Neural progenitor cell (in vitro differentiated cells): Measurements from ENCODE around the gene TAB2. TPM values are rescaled to one million over a fixed set of nuclear protein-coding genes. Genes with fewer than 3 reads are reported as not detected.

Source experiments
- DNase-seq: peaks from one replicate; pipeline ENCODE4 v3.0.0-alpha.2; 2016; ENCODE audit warnings: low spot score
- H2AFZ ChIP-seq: fragments of 200-600 bp; sonication (generic); replicated peaks from 2 replicates; pipeline ENCODE4 v1.6.1; 2016; ENCODE audit warnings: antibody characterized with exemption
- H3F3A ChIP-seq: fragments of 200-600 bp; sonication (generic); 2 replicates; pipeline ENCODE4 v1.6.1; 2016; ENCODE audit warnings: antibody characterized with exemption, low read depth
- H3K27ac ChIP-seq: fragments of 200-600 bp; sonication (generic); 2 replicates; pipeline ENCODE4 v1.5.1; 2016; ENCODE audit warnings: mild to moderate bottlenecking
- H3K27me3 ChIP-seq: fragments of 200-600 bp; sonication (generic); 2 replicates; pipeline ENCODE4 v1.6.1; 2016; ENCODE audit warnings: mild to moderate bottlenecking, moderate library complexity
- H3K36me3 ChIP-seq: fragments of 200-600 bp; sonication (generic); 2 replicates; pipeline ENCODE4 v1.5.1; 2016
- H3K4me1 ChIP-seq: fragments of 200-600 bp; sonication (generic); 2 replicates; pipeline ENCODE4 v1.6.1; 2016; ENCODE audit warnings: mixed run types
- H3K4me2 ChIP-seq: fragments of 200-600 bp; sonication (generic); 2 replicates; pipeline ENCODE4 v1.6.1; 2016
- H3K4me3 ChIP-seq: fragments of 200-600 bp; sonication (generic); 2 replicates; pipeline ENCODE4 v1.5.1; 2016
- H3K79me2 ChIP-seq: fragments of 200-600 bp; sonication (generic); 2 replicates; pipeline ENCODE4 v1.6.1; 2016; ENCODE audit warnings: low read depth
- H3K9ac ChIP-seq: fragments of 200-600 bp; sonication (generic); 2 replicates; pipeline ENCODE4 v1.6.1; 2016
- H3K9me3 ChIP-seq: fragments of 200-600 bp; sonication (generic); 2 replicates; pipeline ENCODE4 v1.5.1; 2016; ENCODE audit warnings: low read depth
- H4K20me1 ChIP-seq: fragments of 200-600 bp; sonication (generic); 2 replicates; pipeline ENCODE4 v1.6.1; 2016; ENCODE audit warnings: low read depth
- H3K27ac Mint-ChIP-seq: 3 replicates; pipeline ENCODE4 v1.8.0; 2021; ENCODE audit warnings: mixed read lengths
- H3K27me3 Mint-ChIP-seq: 2 replicates; pipeline ENCODE4 v1.8.0; 2022; ENCODE audit warnings: low read depth, mild to moderate bottlenecking, inconsistent platforms, moderate library complexity, mixed read lengths; ENCODE audit not compliant: insufficient read depth
- H3K36me3 Mint-ChIP-seq: 3 replicates; pipeline ENCODE4 v1.8.0; 2021; ENCODE audit warnings: mixed read lengths
- H3K4me1 Mint-ChIP-seq: 3 replicates; pipeline ENCODE4 v1.8.0; 2021; ENCODE audit warnings: mixed read lengths
- H3K4me3 Mint-ChIP-seq: 3 replicates; pipeline ENCODE4 v1.8.0; 2021; ENCODE audit warnings: mild to moderate bottlenecking, moderate library complexity, mixed read lengths
- H3K9me3 Mint-ChIP-seq: 3 replicates; pipeline ENCODE4 v1.8.0; 2020; ENCODE audit warnings: mixed read lengths
- CTCF ChIP-seq: fragments of 200-600 bp; sonication (generic); IDR thresholded peaks from 2 replicates; pipeline ENCODE4 v1.5.1; 2017; ENCODE audit warnings: antibody characterized with exemption, mild to moderate bottlenecking
- EZH2 ChIP-seq: fragments of 200-600 bp; sonication (generic); IDR thresholded peaks from 2 replicates; pipeline ENCODE4 v1.6.1; 2017; ENCODE audit warnings: antibody characterized with exemption, mild to moderate bottlenecking, moderate library complexity
- EZH2phosphoT487 ChIP-seq: fragments of 200-600 bp; sonication (generic); IDR thresholded peaks from 2 replicates; pipeline ENCODE4 v1.6.1; 2017; ENCODE audit warnings: antibody characterized with exemption
- total RNA-seq: library from RNA; depleted of rRNA; stranded (reverse); fragments of >200 nt; gene quantifications from 2 replicates; pipeline ENCODE4 v1.2.3, GENCODE V29; 2015; ENCODE audit warnings: low replicate concordance

Gene TAB2
- total RNA-seq, 1 donor from 2014 or later: 70.9 TPM

GRCh38 chr6:149327638-149328037 is 10.1 kb downstream of the TAB2 start:
- Histone ChIP-seq H3K79me2 (peaks cover 100% of the 10 kb centered on the region), H3K9ac (no peak overlapping the region), H2AFZ (no peak overlapping the region), H3K4me3 (no peak overlapping the region), H3K36me3 (no peaks in the 10 kb centered on the region), H4K20me1 (peaks cover 100% of the 10 kb centered on the region), H3F3A (no peaks in the 10 kb centered on the region), H3K4me1 (peaks cover 43% of the 10 kb centered on the region), H3K27ac (no peak overlapping the region), H3K9me3 (no peaks in the 10 kb centered on the region), H3K27me3 (no peaks in the 10 kb centered on the region), H3K4me2 (no peak overlapping the region)
- no peak overlapping the region for H3K27ac Mint-ChIP-seq
- peaks cover 31% of the 10 kb centered on the region for H3K36me3 Mint-ChIP-seq
- H3K4me1 Mint-ChIP-seq: peaks cover 33% of the 10 kb centered on the region
- no peak overlapping the region for H3K4me3 Mint-ChIP-seq
- no peak for TF ChIP-seq EZH2phosphoT487
- no peak for TF ChIP-seq EZH2
- TF ChIP-seq CTCF: no peak
- H3K27me3 Mint-ChIP-seq: no peaks in the 10 kb centered on the region
- H3K9me3 Mint-ChIP-seq: peaks cover 13% of the 10 kb centered on the region
- no peak for DNase-seq

GRCh38 chr6:149328083-149328482 is 10.6 kb downstream of the TAB2 start:
- Mint-ChIP-seq H3K9me3 (peaks cover 13% of the 10 kb centered on the region), H3K4me1 (peaks cover 33% of the 10 kb centered on the region), H3K27me3 (no peaks in the 10 kb centered on the region), H3K4me3 (no peak overlapping the region), H3K36me3 (peaks cover 31% of the 10 kb centered on the region), H3K27ac (no peak overlapping the region)
- no peak for DNase-seq
- Histone ChIP-seq H3F3A (no peaks in the 10 kb centered on the region), H3K27me3 (no peaks in the 10 kb centered on the region), H4K20me1 (peaks cover 100% of the 10 kb centered on the region), H3K4me3 (no peak overlapping the region), H3K79me2 (peaks cover 100% of the 10 kb centered on the region), H3K9ac (no peak overlapping the region), H3K9me3 (no peaks in the 10 kb centered on the region), H3K4me1 (peaks cover 43% of the 10 kb centered on the region), H3K27ac (no peak overlapping the region), H3K4me2 (no peak overlapping the region), H2AFZ (no peak overlapping the region), H3K36me3 (no peaks in the 10 kb centered on the region)
- TF ChIP-seq EZH2: no peak
- TF ChIP-seq CTCF: no peak
- TF ChIP-seq EZH2phosphoT487: no peak

GRCh38 chr6:149329529-149329928 is 12.0 kb downstream of the TAB2 start:
- Histone ChIP-seq H3K36me3 (no peaks in the 10 kb centered on the region), H3K4me3 (no peak overlapping the region), H3F3A (no peaks in the 10 kb centered on the region), H3K27me3 (no peaks in the 10 kb centered on the region), H2AFZ (no peak overlapping the region), H3K4me1 (peaks cover 33% of the 10 kb centered on the region), H3K4me2 (no peak overlapping the region), H4K20me1 (peaks cover 100% of the 10 kb centered on the region), H3K79me2 (peaks cover 100% of the 10 kb centered on the region), H3K9ac (no peak overlapping the region), H3K9me3 (no peaks in the 10 kb centered on the region), H3K27ac (no peak overlapping the region)
- TF ChIP-seq EZH2 (no peak), CTCF (no peak)
- peaks cover 30% of the 10 kb centered on the region for H3K36me3 Mint-ChIP-seq
- H3K27ac Mint-ChIP-seq: no peak overlapping the region
- peaks cover 13% of the 10 kb centered on the region for H3K9me3 Mint-ChIP-seq
- H3K4me3 Mint-ChIP-seq: no peak overlapping the region
- DNase-seq: no peak
- H3K4me1 Mint-ChIP-seq: peaks cover 32% of the 10 kb centered on the region
- H3K27me3 Mint-ChIP-seq: no peaks in the 10 kb centered on the region
